Measurements from ENCODE around the gene CLDN12.

Gene CLDN12

GRCh38 chr7:90446137-90446899 is 43.1 kb downstream of the CLDN12 start:
- Histone ChIP-seq H3F3A (ENCODE audit: low read depth) (no peaks in the 10 kb centered on the region), H3K79me2 (ENCODE audit: insufficient read depth, low read length) (no peaks in the 10 kb centered on the region), H3K36me3 (ENCODE audit: insufficient read depth, low read length) (no peaks in the 10 kb centered on the region), H4K20me1 (ENCODE audit: insufficient read depth, low read length, poor library complexity, severe bottlenecking) (no peaks in the 10 kb centered on the region), H3K9me3 (ENCODE audit: insufficient read depth, low read depth, low read length) (no peaks in the 10 kb centered on the region), H2AFZ (ENCODE audit: low read length) (no peak overlapping the region), H3K9ac (ENCODE audit: low read depth, low read length, poor library complexity, severe bottlenecking) (no peak overlapping the region), H3K4me2 (ENCODE audit: low read depth, low read length, poor library complexity, severe bottlenecking) (no peak overlapping the region), H3K9me2 (replicated peaks; ENCODE audit: low read depth, low read length) (no peaks in the 10 kb centered on the region), H3K4me1 (ENCODE audit: insufficient read depth, low read length, poor library complexity, severe bottlenecking) (no peaks in the 10 kb centered on the region), H3K4me3 (ENCODE audit: low read length, poor library complexity, severe bottlenecking) (no peak overlapping the region), H3K27me3 (ENCODE audit: insufficient read depth, low read length, poor library complexity, severe bottlenecking) (no peaks in the 10 kb centered on the region)
- TF ChIP-seq EZH2phosphoT487 (IDR thresholded peaks at IDR 0.05; ENCODE audit: borderline replicate concordance) (no peak), CTCF (conservative IDR thresholded peaks at IDR 0.05; ENCODE audit: low read length) (no peak)

GRCh38 chr7:90453259-90453891 is 50.1 kb downstream of the CLDN12 start:
- no peak overlapping the region for H3K4me3 ChIP-seq (ENCODE audit: low read length, poor library complexity, severe bottlenecking)
- H3K9me2 ChIP-seq (replicated peaks; ENCODE audit: low read depth, low read length) = no peaks in the 10 kb centered on the region
- H3K9me3 ChIP-seq (ENCODE audit: insufficient read depth, low read depth, low read length) = no peaks in the 10 kb centered on the region
- H3K9ac ChIP-seq (ENCODE audit: low read depth, low read length, poor library complexity, severe bottlenecking) = no peak overlapping the region
- TF ChIP-seq CTCF (conservative IDR thresholded peaks at IDR 0.05; ENCODE audit: low read length) (no peak), EZH2phosphoT487 (IDR thresholded peaks at IDR 0.05; ENCODE audit: borderline replicate concordance) (no peak)
- no peaks in the 10 kb centered on the region for H3K36me3 ChIP-seq (ENCODE audit: insufficient read depth, low read length)
- H3F3A ChIP-seq (ENCODE audit: low read depth) = no peaks in the 10 kb centered on the region
- H4K20me1 ChIP-seq (ENCODE audit: insufficient read depth, low read length, poor library complexity, severe bottlenecking) = no peaks in the 10 kb centered on the region
- no peaks in the 10 kb centered on the region for H3K79me2 ChIP-seq (ENCODE audit: insufficient read depth, low read length)
- H3K4me1 ChIP-seq (ENCODE audit: insufficient read depth, low read length, poor library complexity, severe bottlenecking) = no peaks in the 10 kb centered on the region
- no peak overlapping the region for H3K4me2 ChIP-seq (ENCODE audit: low read depth, low read length, poor library complexity, severe bottlenecking)
- H2AFZ ChIP-seq (ENCODE audit: low read length) = no peak overlapping the region
- no peaks in the 10 kb centered on the region for H3K27me3 ChIP-seq (ENCODE audit: insufficient read depth, low read length, poor library complexity, severe bottlenecking)

- H3K27me3 ChIP-seq (ENCODE audit: insufficient read depth, low read length, poor library complexity, severe bottlenecking) = no peaks in the 10 kb centered on the region
- H3K36me3 ChIP-seq (ENCODE audit: insufficient read depth, low read length) = no peaks in the 10 kb centered on the region
- no peak for TF ChIP-seq EZH2phosphoT487 (IDR thresholded peaks at IDR 0.05; ENCODE audit: borderline replicate concordance)
- TF ChIP-seq CTCF (conservative IDR thresholded peaks at IDR 0.05; ENCODE audit: low read length) = no peak
- no peaks in the 10 kb centered on the region for H3K79me2 ChIP-seq (ENCODE audit: insufficient read depth, low read length)
- no peak overlapping the region for H3K9ac ChIP-seq (ENCODE audit: low read depth, low read length, poor library complexity, severe bottlenecking)
- no peak overlapping the region for H3K4me3 ChIP-seq (ENCODE audit: low read length, poor library complexity, severe bottlenecking)
- no peak overlapping the region for H2AFZ ChIP-seq (ENCODE audit: low read length)
- H3K9me2 ChIP-seq (replicated peaks; ENCODE audit: low read depth, low read length) = no peaks in the 10 kb centered on the region
- no peak overlapping the region for H3K4me2 ChIP-seq (ENCODE audit: low read depth, low read length, poor library complexity, severe bottlenecking)
- H3K9me3 ChIP-seq (ENCODE audit: insufficient read depth, low read depth, low read length) = no peaks in the 10 kb centered on the region
- H3K4me1 ChIP-seq (ENCODE audit: insufficient read depth, low read length, poor library complexity, severe bottlenecking) = no peaks in the 10 kb centered on the region
- H3F3A ChIP-seq (ENCODE audit: low read depth) = no peaks in the 10 kb centered on the region
- H4K20me1 ChIP-seq (ENCODE audit: insufficient read depth, low read length, poor library complexity, severe bottlenecking) = no peaks in the 10 kb centered on the region
Observed at GRCh38 chr7:90453931-90454330, 50.7 kb downstream of the CLDN12 start.

Measured in Loucy (cell line).